Measurements from ENCODE around the gene SELPLG.

The SELPLG gene

DNA sequence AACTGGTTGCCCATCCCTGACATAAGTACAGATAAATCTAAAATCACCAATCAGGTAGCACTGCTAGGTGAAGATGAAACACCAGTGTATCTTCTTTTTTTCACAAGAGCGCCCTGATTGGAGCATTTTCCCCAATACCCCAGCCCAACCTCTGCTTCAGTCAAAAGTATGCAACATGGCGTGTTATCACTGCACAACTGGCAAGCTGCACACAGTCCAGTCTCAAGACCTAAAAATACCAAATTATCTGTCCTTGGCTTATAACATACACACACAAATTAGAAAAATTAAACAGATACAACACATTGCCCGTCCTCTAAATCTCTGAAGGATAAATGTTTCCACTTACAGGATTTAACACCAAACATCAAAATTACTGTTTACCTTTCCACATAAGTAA lies 20.2 kb upstream of the SELPLG start:
- Histone ChIP-seq H2AFZ (ENCODE audit: low read length) (no peak overlapping the region), H4K20me1 (ENCODE audit: insufficient read depth, low read length, poor library complexity, severe bottlenecking) (no peaks in the 10 kb centered on the region), H3K27me3 (ENCODE audit: insufficient read depth, low read length, poor library complexity, severe bottlenecking) (no peaks in the 10 kb centered on the region), H3K4me2 (ENCODE audit: low read depth, low read length, poor library complexity, severe bottlenecking) (no peak overlapping the region), H3F3A (ENCODE audit: low read depth) (no peaks in the 10 kb centered on the region), H3K36me3 (ENCODE audit: insufficient read depth, low read length) (peaks cover 67% of the 10 kb centered on the region; the same call in 1 of the 2 replicates), H3K4me3 (ENCODE audit: low read length, poor library complexity, severe bottlenecking) (no peak overlapping the region), H3K9me2 (replicated peaks; ENCODE audit: low read depth, low read length) (no peaks in the 10 kb centered on the region), H3K9me3 (ENCODE audit: insufficient read depth, low read depth, low read length) (no peaks in the 10 kb centered on the region), H3K4me1 (ENCODE audit: insufficient read depth, low read length, poor library complexity, severe bottlenecking) (no peaks in the 10 kb centered on the region), H3K9ac (ENCODE audit: low read depth, low read length, poor library complexity, severe bottlenecking) (no peak overlapping the region), H3K79me2 (ENCODE audit: insufficient read depth, low read length) (no peaks in the 10 kb centered on the region)
- TF ChIP-seq CTCF (conservative IDR thresholded peaks at IDR 0.05; ENCODE audit: low read length) (no peak), EZH2phosphoT487 (IDR thresholded peaks at IDR 0.05; ENCODE audit: borderline replicate concordance) (no peak)

- TF ChIP-seq CTCF (conservative IDR thresholded peaks at IDR 0.05; ENCODE audit: low read length) (no peak), EZH2phosphoT487 (IDR thresholded peaks at IDR 0.05; ENCODE audit: borderline replicate concordance) (no peak)
These were observed 19.4 kb upstream of the SELPLG start for GRCh38 chr12:108653082-108653516.

DNA sequence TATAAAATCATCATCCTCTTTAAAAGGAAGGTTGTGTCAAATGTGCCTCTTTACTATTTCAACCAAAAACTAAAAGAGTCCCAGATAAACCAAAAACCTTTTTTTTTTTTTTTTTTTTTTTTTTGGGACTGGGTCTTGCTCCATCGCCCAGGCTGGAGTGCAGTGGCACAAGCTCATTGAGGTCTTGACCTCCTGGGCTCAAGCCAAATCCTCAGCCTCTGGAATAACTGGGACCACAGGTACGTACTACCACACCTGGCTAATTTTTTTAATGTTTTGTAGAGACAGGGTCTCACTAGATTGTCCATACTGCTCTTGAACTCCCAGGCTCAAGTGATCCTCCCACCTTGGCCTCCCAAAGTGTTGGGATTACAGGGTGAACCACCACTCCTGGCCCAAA lies 16.4 kb upstream of the SELPLG start:
- H3K9me2 ChIP-seq (replicated peaks; ENCODE audit: low read depth, low read length): no peaks in the 10 kb centered on the region
- no peak overlapping the region for H3K4me3 ChIP-seq (ENCODE audit: low read length, poor library complexity, severe bottlenecking)
- no peak overlapping the region for H3K4me2 ChIP-seq (ENCODE audit: low read depth, low read length, poor library complexity, severe bottlenecking)
- H3F3A ChIP-seq (ENCODE audit: low read depth): no peaks in the 10 kb centered on the region
- peaks cover 84% of the 10 kb centered on the region; the same call in 1 of the 2 replicates for H3K36me3 ChIP-seq (ENCODE audit: insufficient read depth, low read length)
- no peak overlapping the region for H3K9ac ChIP-seq (ENCODE audit: low read depth, low read length, poor library complexity, severe bottlenecking)
- H3K4me1 ChIP-seq (ENCODE audit: insufficient read depth, low read length, poor library complexity, severe bottlenecking): peaks cover 13% of the 10 kb centered on the region
- no peaks in the 10 kb centered on the region for H3K27me3 ChIP-seq (ENCODE audit: insufficient read depth, low read length, poor library complexity, severe bottlenecking)
- no peaks in the 10 kb centered on the region for H3K9me3 ChIP-seq (ENCODE audit: insufficient read depth, low read depth, low read length)
- no peaks in the 10 kb centered on the region for H4K20me1 ChIP-seq (ENCODE audit: insufficient read depth, low read length, poor library complexity, severe bottlenecking)
- H3K79me2 ChIP-seq (ENCODE audit: insufficient read depth, low read length): no peaks in the 10 kb centered on the region
- TF ChIP-seq CTCF (conservative IDR thresholded peaks at IDR 0.05; ENCODE audit: low read length) (no peak), EZH2phosphoT487 (IDR thresholded peaks at IDR 0.05; ENCODE audit: borderline replicate concordance) (no peak)
- H2AFZ ChIP-seq (ENCODE audit: low read length): no peak overlapping the region

More at GRCh38 chr12:108653082-108653516, 19.4 kb upstream of the SELPLG start:
- peaks cover 67% of the 10 kb centered on the region; the same call in 1 of the 2 replicates for H3K36me3 ChIP-seq (ENCODE audit: insufficient read depth, low read length)
- H3K4me3 ChIP-seq (ENCODE audit: low read length, poor library complexity, severe bottlenecking): no peak overlapping the region
- H3K4me2 ChIP-seq (ENCODE audit: low read depth, low read length, poor library complexity, severe bottlenecking): no peak overlapping the region
- no peaks in the 10 kb centered on the region for H4K20me1 ChIP-seq (ENCODE audit: insufficient read depth, low read length, poor library complexity, severe bottlenecking)
- no peaks in the 10 kb centered on the region for H3K9me3 ChIP-seq (ENCODE audit: insufficient read depth, low read depth, low read length)
- H3F3A ChIP-seq (ENCODE audit: low read depth): no peaks in the 10 kb centered on the region
- H3K9me2 ChIP-seq (replicated peaks; ENCODE audit: low read depth, low read length): no peaks in the 10 kb centered on the region
- H3K79me2 ChIP-seq (ENCODE audit: insufficient read depth, low read length): no peaks in the 10 kb centered on the region
- H3K9ac ChIP-seq (ENCODE audit: low read depth, low read length, poor library complexity, severe bottlenecking): no peak overlapping the region
- H3K27me3 ChIP-seq (ENCODE audit: insufficient read depth, low read length, poor library complexity, severe bottlenecking): no peaks in the 10 kb centered on the region
- H3K4me1 ChIP-seq (ENCODE audit: insufficient read depth, low read length, poor library complexity, severe bottlenecking): no peaks in the 10 kb centered on the region
- H2AFZ ChIP-seq (ENCODE audit: low read length): no peak overlapping the region
